ENCODE results near the gene BRSK2. TPM values are rescaled to one million over a fixed set of nuclear protein-coding genes. Genes with fewer than 3 reads are reported as not detected.

Gene BRSK2
- total RNA-seq, 1 donor from 2014 or later = 0.06 TPM

DNA sequence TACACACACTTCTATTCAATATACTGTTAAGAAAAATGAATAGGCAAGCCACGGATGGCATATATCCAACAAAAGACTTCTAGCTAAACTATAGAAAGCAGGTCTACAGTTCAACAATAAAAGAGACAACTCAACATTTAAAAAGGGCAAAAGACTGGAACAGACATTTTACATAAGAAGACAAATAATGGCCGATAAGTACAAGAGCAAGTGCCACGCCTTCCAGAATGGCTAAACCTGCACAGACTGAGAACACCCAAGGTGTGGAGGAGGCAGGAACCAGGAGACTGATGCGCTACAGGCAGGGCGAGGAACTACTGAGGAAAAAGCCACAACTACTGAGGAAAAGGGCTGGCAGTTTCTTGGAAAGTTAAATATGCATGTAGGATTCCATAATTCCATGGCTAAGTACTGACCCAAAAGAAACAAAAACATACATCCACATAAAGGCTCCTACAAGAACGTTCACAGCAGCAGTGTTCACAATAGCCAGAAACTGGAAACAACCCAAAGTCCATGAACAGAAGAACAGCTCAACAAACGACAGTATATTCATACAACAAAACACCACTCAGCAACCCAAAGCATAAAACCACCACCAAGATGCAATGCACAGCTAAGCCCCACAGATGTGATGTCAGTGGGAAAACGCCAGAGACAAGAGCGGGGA, 106.5 kb downstream of the BRSK2 start:
- TF ChIP-seq, protein P1, sequence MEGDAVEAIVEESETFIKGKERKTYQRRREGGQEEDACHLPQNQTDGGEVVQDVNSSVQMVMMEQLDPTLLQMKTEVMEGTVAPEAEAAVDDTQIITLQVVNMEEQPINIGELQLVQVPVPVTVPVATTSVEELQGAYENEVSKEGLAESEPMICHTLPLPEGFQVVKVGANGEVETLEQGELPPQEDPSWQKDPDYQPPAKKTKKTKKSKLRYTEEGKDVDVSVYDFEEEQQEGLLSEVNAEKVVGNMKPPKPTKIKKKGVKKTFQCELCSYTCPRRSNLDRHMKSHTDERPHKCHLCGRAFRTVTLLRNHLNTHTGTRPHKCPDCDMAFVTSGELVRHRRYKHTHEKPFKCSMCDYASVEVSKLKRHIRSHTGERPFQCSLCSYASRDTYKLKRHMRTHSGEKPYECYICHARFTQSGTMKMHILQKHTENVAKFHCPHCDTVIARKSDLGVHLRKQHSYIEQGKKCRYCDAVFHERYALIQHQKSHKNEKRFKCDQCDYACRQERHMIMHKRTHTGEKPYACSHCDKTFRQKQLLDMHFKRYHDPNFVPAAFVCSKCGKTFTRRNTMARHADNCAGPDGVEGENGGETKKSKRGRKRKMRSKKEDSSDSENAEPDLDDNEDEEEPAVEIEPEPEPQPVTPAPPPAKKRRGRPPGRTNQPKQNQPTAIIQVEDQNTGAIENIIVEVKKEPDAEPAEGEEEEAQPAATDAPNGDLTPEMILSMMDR (conservative IDR thresholded peaks at IDR 0.05; ENCODE audit: low read depth, low read length) = no peak
- no peak for DNase-seq (ENCODE audit: low read depth)
- no peak overlapping the region for H3K4me3 ChIP-seq (ENCODE audit: low read depth, low read length)

DNA sequence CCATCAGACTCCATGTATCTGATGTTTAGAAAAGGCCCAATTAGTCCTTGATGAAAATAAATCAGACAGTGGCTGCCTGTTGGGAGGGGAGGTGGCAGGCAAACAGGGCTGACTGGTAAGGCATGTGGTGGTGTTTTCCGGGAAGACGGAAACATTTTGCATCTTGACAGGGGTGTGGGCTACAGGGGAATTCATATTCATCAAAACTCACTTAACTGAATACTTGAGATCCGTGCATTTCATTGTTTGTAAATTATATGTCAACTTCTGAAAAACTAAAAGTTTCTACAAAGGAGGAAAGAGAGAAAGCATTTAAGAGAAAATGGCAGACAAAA, 107.0 kb downstream of the BRSK2 start:
- H3K4me3 ChIP-seq (ENCODE audit: low read depth, low read length) = no peak overlapping the region
- DNase-seq (ENCODE audit: low read depth) = no peak
- TF ChIP-seq, protein P1 (conservative IDR thresholded peaks at IDR 0.05; ENCODE audit: low read depth, low read length) = no peak

DNA sequence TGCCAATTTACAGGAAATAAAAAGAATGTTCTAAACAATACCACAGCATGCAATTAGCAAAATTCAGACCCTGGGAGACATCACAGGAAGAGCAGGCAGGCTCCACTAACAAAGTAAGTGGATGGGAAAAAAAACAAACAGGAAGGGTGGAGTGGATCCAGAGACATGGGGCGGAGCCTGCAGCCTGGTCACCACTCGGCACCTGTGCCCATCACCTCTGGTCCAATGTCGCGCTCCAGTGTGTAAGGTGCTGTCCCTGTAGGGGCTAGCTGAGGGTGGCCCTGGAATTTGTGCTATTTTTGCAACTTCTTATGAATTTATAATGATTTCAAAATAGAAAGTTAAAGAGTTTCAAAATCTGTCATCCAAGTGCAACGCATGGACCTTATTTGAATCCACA, 107.9 kb downstream of the BRSK2 start:
- no peak for DNase-seq (ENCODE audit: low read depth)
- H3K4me3 ChIP-seq (ENCODE audit: low read depth, low read length) = no peak overlapping the region
- TF ChIP-seq, protein P1 (conservative IDR thresholded peaks at IDR 0.05; ENCODE audit: low read depth, low read length) = no peak

DNA sequence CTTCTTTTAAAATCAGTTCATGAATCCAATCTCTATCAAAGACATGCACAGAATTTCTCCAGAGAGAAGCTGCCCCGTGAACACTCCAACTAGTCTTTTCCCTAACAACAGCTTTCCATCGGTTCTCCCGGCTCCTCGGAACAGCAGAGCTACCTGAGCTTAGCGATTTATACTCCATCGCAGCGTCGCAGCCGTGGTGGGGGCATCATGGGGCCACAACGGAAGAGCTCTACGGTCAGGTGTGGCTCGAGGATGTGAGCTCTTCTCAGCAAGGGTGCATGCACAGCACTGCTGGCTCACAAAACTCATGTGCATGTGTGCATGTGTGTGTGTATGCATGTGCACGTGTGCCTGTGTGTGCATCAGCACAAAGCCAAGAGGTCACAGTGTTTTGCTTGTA, 108.5 kb downstream of the BRSK2 start:
- DNase-seq (ENCODE audit: low read depth) = no peak
- TF ChIP-seq, protein P1 (conservative IDR thresholded peaks at IDR 0.05; ENCODE audit: low read depth, low read length) = no peak
- no peak overlapping the region for H3K4me3 ChIP-seq (ENCODE audit: low read depth, low read length)

DNA sequence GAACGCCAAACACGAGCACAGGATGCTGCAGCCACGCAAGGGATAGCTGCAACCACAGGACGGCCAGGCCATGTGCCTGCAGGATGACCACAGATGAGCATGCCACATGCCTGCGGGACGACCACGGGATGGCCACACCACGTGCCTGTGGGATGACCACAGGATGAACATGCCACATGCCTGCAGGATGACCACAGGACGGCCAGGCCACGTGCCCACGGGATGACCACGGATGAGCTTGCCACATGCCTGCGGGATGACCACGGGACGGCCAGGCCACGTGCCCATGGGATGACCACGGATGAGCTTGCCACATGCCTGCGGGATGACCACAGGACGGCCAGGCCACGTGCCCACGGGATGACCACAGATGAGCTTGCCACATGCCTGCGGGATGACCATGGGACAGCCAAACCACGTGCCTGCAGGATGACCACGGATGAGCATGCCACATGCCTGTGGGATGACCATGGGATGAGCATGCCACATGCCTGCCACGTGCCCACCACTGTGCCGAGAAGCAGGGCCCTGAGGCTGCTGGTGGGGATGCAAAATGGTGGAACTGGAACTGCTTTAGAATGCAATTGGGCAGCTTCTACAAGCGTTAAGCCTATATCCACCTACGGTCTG, 109.6 kb downstream of the BRSK2 start:
- H3K4me3 ChIP-seq (ENCODE audit: low read depth, low read length) = no peak overlapping the region
- TF ChIP-seq, protein P1 (conservative IDR thresholded peaks at IDR 0.05; ENCODE audit: low read depth, low read length) = no peak
- DNase-seq (ENCODE audit: low read depth) = no peak

DNA sequence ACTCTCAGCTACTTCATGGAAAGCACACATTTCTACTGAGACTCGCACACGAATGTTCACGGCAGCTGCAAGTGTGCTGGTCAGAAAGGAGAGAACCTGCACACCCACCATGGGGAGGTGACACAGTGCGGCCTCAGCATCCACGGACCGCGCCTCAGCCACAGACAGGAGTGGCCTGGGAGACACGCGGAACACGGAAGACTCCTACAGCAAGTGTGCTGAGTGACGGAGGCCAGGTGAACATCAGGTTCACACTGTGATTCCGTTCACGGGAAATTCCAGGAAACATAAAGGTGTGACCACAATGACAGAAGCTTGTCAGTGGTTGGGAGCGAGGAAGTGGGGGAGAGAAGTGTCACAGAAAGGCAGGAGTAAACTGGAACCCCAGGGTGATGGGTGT, 110.2 kb downstream of the BRSK2 start:
- no peak overlapping the region for H3K4me3 ChIP-seq (ENCODE audit: low read depth, low read length)
- DNase-seq (ENCODE audit: low read depth) = no peak
- TF ChIP-seq, protein P1 (conservative IDR thresholded peaks at IDR 0.05; ENCODE audit: low read depth, low read length) = no peak
